HepG2 (cell line): ENCODE data around the gene ABCC5. TPM values are rescaled to one million over a fixed set of nuclear protein-coding genes. Genes with fewer than 3 reads are reported as not detected.
"Not testable (repeated sequence)": the region's sequence is repeated elsewhere in the genome, so short reads cannot be mapped to it uniquely, and the experiment has no call there.

Source experiments
- ATAC-seq: fragments of 200-7000 bp; cut with Tn5 transposase; 3 replicates; pipeline ENCODE4 v1.9.1; 2020; ENCODE audit warnings: mild to moderate bottlenecking, moderate library complexity
- BruUV-seq: library from RNA; stranded (reverse); fragments of 400-500 nt; replicated peaks from 2 replicates; lab custom pipeline; 2021; lab: Mats Ljungman, UMichigan
- CTCF ChIA-PET: fragments of 300-600 bp; formaldehyde crosslinking; extraction: SDS; loops from one replicate; lab custom pipeline; 2021; ENCODE audit warnings: low total read pairs, inconsistent platforms, low intra/inter-chr PET ratio; lab: Yijun Ruan, JAX
- POLR2A ChIA-PET: fragments of 350-600 bp; sonication (Branson Sonifier 250); formaldehyde crosslinking; loops from one replicate; lab custom pipeline; 2020; ENCODE audit warnings: antibody characterized with exemption, inconsistent platforms; lab: Yijun Ruan, JAX
- DNase-seq: peaks from one replicate; pipeline ENCODE4 v3.0.0-alpha.2; 2015; ENCODE audit warnings: low spot score
- FAIRE-seq: peaks from 3 replicates; lab custom pipeline; 2011; peaks lifted over from hg19 to GRCh38; lab: Jason Lieb, UNC
- H2AFZ ChIP-seq: one replicate; pipeline ENCODE4 v1.6.1; 2011; ENCODE audit warnings: low read length, inconsistent platforms
- H3K27ac ChIP-seq: fragments of 300-600 bp; 3 replicates; pipeline ENCODE4 v1.8.0; 2011; ENCODE audit warnings: mixed run types, mild to moderate bottlenecking, mixed read lengths, low read length, inconsistent platforms; ENCODE audit not compliant: insufficient read depth; ENCODE audit errors: extremely low read length
- H3K27me3 ChIP-seq, 2 experiments: fragments of 200-600 bp in 1 of 2; 2 replicates in 1 of 2; 3 replicates in 1 of 2; pipeline versions ENCODE4 v1.6.0 to v1.8.0; 2011; ENCODE audit warnings: low read length in 2 of 2, mild to moderate bottlenecking in 2 of 2, moderate library complexity in 2 of 2, inconsistent platforms in 1 of 2; ENCODE audit not compliant: insufficient read depth in 2 of 2, control insufficient read depth in 1 of 2
- H3K36me3 ChIP-seq, 2 experiments: fragments of 200-600 bp in 1 of 2; replicated peaks in 1 of 2; 2 replicates in 1 of 2; 3 replicates in 1 of 2; pipeline versions ENCODE4 v1.5.1 to v1.8.0; 2011; ENCODE audit warnings: low read length in 2 of 2, inconsistent platforms in 1 of 2; ENCODE audit not compliant: insufficient read depth in 2 of 2, control insufficient read depth in 1 of 2
- H3K4me1 ChIP-seq: 2 replicates; pipeline ENCODE4 v1.5.1; 2012; ENCODE audit warnings: low read length, inconsistent platforms; ENCODE audit not compliant: insufficient read depth
- H3K4me2 ChIP-seq: 2 replicates; pipeline ENCODE4 v1.6.0; 2011; ENCODE audit warnings: low read depth, low read length, inconsistent platforms
- H3K4me3 ChIP-seq, 3 experiments: fragments of 200-600 bp in 1 of 3; sonication (generic), shearing (Covaris generic) in 1 of 3; replicated peaks in 1 of 3; 2 replicates each; pipeline ENCODE4 v1.5.1; 2011 to 2016; ENCODE audit warnings: low read length in 3 of 3, inconsistent platforms in 2 of 3, low read depth in 2 of 3, mild to moderate bottlenecking in 2 of 3, control low read depth in 1 of 3, mixed read lengths in 1 of 3; ENCODE audit not compliant: insufficient read depth in 1 of 3
- H3K79me2 ChIP-seq: one replicate; pipeline ENCODE4 v1.6.1; 2011; ENCODE audit warnings: low read length, inconsistent platforms; ENCODE audit not compliant: insufficient read depth
- H3K9ac ChIP-seq: 2 replicates; pipeline ENCODE4 v1.6.0; 2011; ENCODE audit warnings: mild to moderate bottlenecking, low read depth, low read length, inconsistent platforms; ENCODE audit not compliant: insufficient read depth
- H3K9me3 ChIP-seq: 2 replicates; pipeline ENCODE4 v1.5.1; 2012; ENCODE audit warnings: mild to moderate bottlenecking, low read length
- H4K20me1 ChIP-seq: 2 replicates; pipeline ENCODE4 v1.6.0; 2011; ENCODE audit warnings: inconsistent platforms, mild to moderate bottlenecking, low read length, moderate library complexity; ENCODE audit not compliant: insufficient read depth
- HNF4G ChIP-seq, 2 experiments: sonication (generic) in 1 of 2; formaldehyde crosslinking in 1 of 2; IDR thresholded peaks; 2 replicates each; pipeline versions ENCODE4 v1.4.0 to v1.6.1; 2011 to 2020; ENCODE audit warnings: borderline replicate concordance in 2 of 2, low read depth in 2 of 2, mild to moderate bottlenecking in 2 of 2, low read length in 1 of 2, missing genetic modification reagents in 1 of 2, moderate library complexity in 1 of 2
- MAFF ChIP-seq: IDR thresholded peaks from 2 replicates; pipeline ENCODE4 v1.6.1; 2011; ENCODE audit warnings: low read depth, low read length, improper control_type of control experiment
- MAFK ChIP-seq, 2 experiments: IDR thresholded peaks in 1 of 2; conservative IDR thresholded peaks in 1 of 2; 2 replicates each; pipeline ENCODE4 v1.6.1; 2011; ENCODE audit warnings: improper control_type of control experiment in 2 of 2, low read length in 2 of 2
- NFE2 ChIP-seq: sonication (generic); formaldehyde crosslinking; IDR thresholded peaks from 2 replicates; pipeline ENCODE4 v1.4.0; 2020; ENCODE audit warnings: missing genetic modification reagents
- NFE2L2 ChIP-seq: fragments of 150-350 bp; IDR thresholded peaks from 2 replicates; pipeline ENCODE4 v1.6.1; 2014; ENCODE audit warnings: low read length
- PRPF4 ChIP-seq: fragments of 200-400 bp; formaldehyde crosslinking; IDR thresholded peaks from 2 replicates; pipeline ENCODE4 v1.6.1; 2016; ENCODE audit warnings: low read length, low read depth; ENCODE audit not compliant: poor library complexity, severe bottlenecking
- WGBS: methylation state at CpG from one replicate; pipeline ENCODE4 v1.1.6; 2017; ENCODE audit warnings: low lambda C conversion rate; 5-methylcytosine and 5-hydroxymethylcytosine counted together
- in situ Hi-C: cut with HindIII; loops from 2 replicates; pipeline ENCODE4 v1.10.0; 2017; ENCODE audit warnings: low pct_unique_long_range_greater_than_20kb; ENCODE audit not compliant: extremely low pct_ligation_motif_present
- intact Hi-C: fragments of 100-400 bp; cut with micrococcal nuclease; formaldehyde crosslinking; loops from one replicate; pipeline ENCODE4 v1.10.0; 2022; ENCODE audit not compliant: unreplicated experiment
- polyA plus RNA-seq, 8 experiments: library from polyadenylated mRNA; depleted of rRNA in 3 of 8; stranded (reverse) in 7 of 8; unstranded in 1 of 8; fragments of >200 nt; fragmentation: Illumina TruSeq in 4 of 8; extraction: Trizol in 4 of 8; gene quantifications; 2 replicates each; pipeline versions ENCODE4 v1.2.1 to v1.2.3, GENCODE V29; 2011 to 2016; ENCODE audit warnings: low read depth in 4 of 8, missing spikeins in 1 of 8, mixed read lengths in 1 of 8; ENCODE audit not compliant: insufficient read depth in 1 of 8
- total RNA-seq, 5 experiments: library from RNA; depleted of rRNA; stranded (reverse); fragments of >200 nt; fragmentation: Illumina TruSeq; extraction: Trizol; gene quantifications; 2 replicates each; pipeline ENCODE4 v1.2.3, GENCODE V29; 2016; ENCODE audit warnings: low read depth in 1 of 5

Gene ABCC5
- total and polyA plus RNA-seq, 2 of the 13 experiments (the other 11 are each of a cell fraction or from before 2014, with no cell fraction given): 12.5 to 12.7 TPM

- H3K4me1 ChIP-seq: peaks cover 21% of the 10 kb centered on the region
- 98% methylated on average over 11 of the region's 11 CpGs for WGBS
- ATAC-seq, H3K4me3 ChIP-seq, DNase-seq, BruUV-seq, CTCF ChIA-PET, H3K9me3 ChIP-seq, H3K79me2 ChIP-seq, H3K27ac ChIP-seq, POLR2A ChIA-PET, FAIRE-seq, H4K20me1 ChIP-seq, H3K36me3 ChIP-seq, H3K9ac ChIP-seq, intact Hi-C loops, H3K27me3 ChIP-seq, H3K4me2 ChIP-seq, H2AFZ ChIP-seq, in situ Hi-C loops: not testable (repeated sequence)
These were observed 10.4 kb downstream of the ABCC5 start for GRCh38 chr3:184007143-184007813.

- H3K36me3 ChIP-seq: peaks cover 0 to 3% of the 10 kb centered on the region in 2 experiments; a peak in 1 of 5 replicates
- WGBS: 94% methylated on average over 11 of the region's 11 CpGs
- POLR2A ChIA-PET: interaction anchor here (1.8 kb wide), 1 partner anchor 18 kb away, joined by 5 read pairs; no protein-coding TSS in a partner anchor
- H4K20me1 ChIP-seq: no peaks in the 10 kb centered on the region
- in situ Hi-C loops (no loop called here), intact Hi-C loops (no loop called here)
- no peaks in the 10 kb centered on the region for H3K79me2 ChIP-seq
- H3K9me3 ChIP-seq: no peaks in the 10 kb centered on the region
- peak; percentile 75; the same call in 1 of the 2 replicates for TF ChIP-seq MAFF
- no peak for TF ChIP-seq PRPF4
- TF ChIP-seq NFE2L2: peak; percentile 88
- TF ChIP-seq HNF4G (IDR thresholded peaks at IDR 0.05; ENCODE audit: borderline replicate concordance, low read depth, low read length): no peak
- no peak for TF ChIP-seq HNF4G (CRISPR knock-in tag; IDR thresholded peaks at IDR 0.05; ENCODE audit: borderline replicate concordance, low read depth)
- TF ChIP-seq NFE2: 0 out of 2 replicates have a peak, but pooled peaks have one; percentile 44
- peak; percentile 77 to 83 for TF ChIP-seq MAFK (conservative IDR thresholded peaks at IDR 0.05 in 1 of 2, IDR thresholded peaks at IDR 0.05 in 1 of 2; ENCODE audit: low read length in 2 of 2)
- no peak for ATAC-seq
- no peak for DNase-seq
- peak overlapping the region; percentile 32 for H3K27ac ChIP-seq
- H2AFZ ChIP-seq: no peak overlapping the region
- no peak overlapping the region for H3K4me2 ChIP-seq
- no peak overlapping the region for H3K9ac ChIP-seq
- no peak overlapping the region for H3K4me3 ChIP-seq
- FAIRE-seq: no peak
- peaks cover 21% of the 10 kb centered on the region for H3K4me1 ChIP-seq
- no peaks in the 10 kb centered on the region for H3K27me3 ChIP-seq
- BruUV-seq: no TSS peak
- CTCF ChIA-PET: no interaction called here
These were observed 11.7 kb downstream of the ABCC5 start for GRCh38 chr3:184005941-184006507.
